Activated B cell treated with CpG ODN at 0.5 μM for 24 hours (primary cell): ENCODE data around the gene LILRB4. TPM values are rescaled to one million over a fixed set of nuclear protein-coding genes. Genes with fewer than 3 reads are reported as not detected.
"Not testable (repeated sequence)": the region's sequence is repeated elsewhere in the genome, so short reads cannot be mapped to it uniquely, and the experiment has no call there.

Source experiments
- ATAC-seq: fragments of 200-7000 bp; cut with Tn5 transposase; one replicate; pipeline ENCODE4 v1.10.0; 2021; ENCODE audit warnings: low read depth, mild to moderate bottlenecking, moderate library complexity
- CTCF ChIA-PET: fragments of 350-600 bp; sonication (Branson Sonifier 250); formaldehyde crosslinking; loops from one replicate; lab custom pipeline; 2021; ENCODE audit warnings: antibody characterized with exemption; lab: Charles Lee
- POLR2A ChIA-PET: fragments of 350-600 bp; sonication (Branson Sonifier 250); formaldehyde crosslinking; loops from one replicate; lab custom pipeline; 2021; ENCODE audit warnings: antibody characterized with exemption; lab: Charles Lee
- DNase-seq: peaks from one replicate; pipeline ENCODE4 v3.0.0; 2022
- H3K27ac Mint-ChIP-seq: one replicate; pipeline ENCODE4 v1.8.0; 2020; ENCODE audit warnings: mixed read lengths
- H3K27me3 Mint-ChIP-seq: one replicate; pipeline ENCODE4 v1.8.0; 2021; ENCODE audit warnings: mixed read lengths
- H3K36me3 Mint-ChIP-seq: one replicate; pipeline ENCODE4 v1.8.0; 2021; ENCODE audit warnings: low read depth, mixed read lengths
- H3K4me1 Mint-ChIP-seq: one replicate; pipeline ENCODE4 v1.8.0; 2021; ENCODE audit warnings: mixed read lengths
- H3K4me3 Mint-ChIP-seq: one replicate; pipeline ENCODE4 v1.8.0; 2020; ENCODE audit warnings: mild to moderate bottlenecking, mixed read lengths
- H3K9me3 Mint-ChIP-seq: one replicate; pipeline ENCODE4 v1.8.0; 2020; ENCODE audit warnings: mixed read lengths
- intact Hi-C: fragments of 100-400 bp; cut with micrococcal nuclease; formaldehyde crosslinking; loops from one replicate; pipeline ENCODE4 v1.15.1; 2024
- total RNA-seq: library from RNA; stranded (reverse); gene quantifications from 2 replicates; pipeline ENCODE4 v1.2.3, GENCODE V29; 2022
- TF ChIP-seq, protein P1 (sequence below): fragments of 200-600 bp; IDR thresholded peaks from one replicate; pipeline ENCODE4 v1.8.0; 2022; ENCODE audit warnings: antibody characterized with exemption, mild to moderate bottlenecking

Gene LILRB4
- total RNA-seq, 1 donor from 2014 or later = 1.4 TPM

GRCh38 chr19:54620464-54620863, 42.3 kb upstream of the LILRB4 start:
- H3K27ac Mint-ChIP-seq = peak overlapping the region; percentile 53
- H3K27me3 Mint-ChIP-seq = no peaks in the 10 kb centered on the region
- ChIA-PET POLR2A (interaction anchor here (0.6 kb wide), 1 partner anchor 157 kb away, joined by 3 read pairs; the partner anchor contains the start of gene LENG9), CTCF (interaction anchor here (1.3 kb wide), 1 partner anchor 27 kb away, joined by 3 read pairs; no protein-coding TSS in a partner anchor)
- H3K36me3 Mint-ChIP-seq = peaks cover 33% of the 10 kb centered on the region
- H3K4me1 Mint-ChIP-seq = peaks cover 83% of the 10 kb centered on the region
- TF ChIP-seq, protein P1, sequence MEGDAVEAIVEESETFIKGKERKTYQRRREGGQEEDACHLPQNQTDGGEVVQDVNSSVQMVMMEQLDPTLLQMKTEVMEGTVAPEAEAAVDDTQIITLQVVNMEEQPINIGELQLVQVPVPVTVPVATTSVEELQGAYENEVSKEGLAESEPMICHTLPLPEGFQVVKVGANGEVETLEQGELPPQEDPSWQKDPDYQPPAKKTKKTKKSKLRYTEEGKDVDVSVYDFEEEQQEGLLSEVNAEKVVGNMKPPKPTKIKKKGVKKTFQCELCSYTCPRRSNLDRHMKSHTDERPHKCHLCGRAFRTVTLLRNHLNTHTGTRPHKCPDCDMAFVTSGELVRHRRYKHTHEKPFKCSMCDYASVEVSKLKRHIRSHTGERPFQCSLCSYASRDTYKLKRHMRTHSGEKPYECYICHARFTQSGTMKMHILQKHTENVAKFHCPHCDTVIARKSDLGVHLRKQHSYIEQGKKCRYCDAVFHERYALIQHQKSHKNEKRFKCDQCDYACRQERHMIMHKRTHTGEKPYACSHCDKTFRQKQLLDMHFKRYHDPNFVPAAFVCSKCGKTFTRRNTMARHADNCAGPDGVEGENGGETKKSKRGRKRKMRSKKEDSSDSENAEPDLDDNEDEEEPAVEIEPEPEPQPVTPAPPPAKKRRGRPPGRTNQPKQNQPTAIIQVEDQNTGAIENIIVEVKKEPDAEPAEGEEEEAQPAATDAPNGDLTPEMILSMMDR = no peak
- intact Hi-C loops = no loop called here
- no peaks in the 10 kb centered on the region for H3K9me3 Mint-ChIP-seq
- peak overlapping the region; percentile 68 for H3K4me3 Mint-ChIP-seq
- ATAC-seq = no peak
- no peak for DNase-seq

- ChIA-PET CTCF (interaction anchor here (1.2 kb wide), 1 partner anchor 30 kb away, joined by 4 read pairs; no protein-coding TSS in a partner anchor), POLR2A (interaction anchor here (0.6 kb wide), 1 partner anchor 407 kb away, joined by 6 read pairs; no protein-coding TSS in a partner anchor)
- peaks cover 84% of the 10 kb centered on the region for H3K4me1 Mint-ChIP-seq
- intact Hi-C loops = no loop called here
- H3K4me3 Mint-ChIP-seq = peak overlapping the region; percentile 78
- no peaks in the 10 kb centered on the region for H3K27me3 Mint-ChIP-seq
- TF ChIP-seq, protein P1 = no peak
- H3K27ac Mint-ChIP-seq = peak overlapping the region; percentile 92
- no peak for DNase-seq
- ATAC-seq = no peak
- H3K36me3 Mint-ChIP-seq = peaks cover 44% of the 10 kb centered on the region
- no peaks in the 10 kb centered on the region for H3K9me3 Mint-ChIP-seq
Measured at GRCh38 chr19:54622431-54622830, 40.4 kb upstream of the LILRB4 start.

GRCh38 chr19:54624234-54624633, 38.6 kb upstream of the LILRB4 start:
- H3K9me3 Mint-ChIP-seq, CTCF ChIA-PET, H3K27me3 Mint-ChIP-seq, DNase-seq, intact Hi-C loops: not testable (repeated sequence)
- Mint-ChIP-seq H3K36me3 (peaks cover 55% of the 10 kb centered on the region), H3K27ac (peak overlapping the region; percentile 92), H3K4me3 (peak overlapping the region; percentile 78), H3K4me1 (peaks cover 92% of the 10 kb centered on the region)
- POLR2A ChIA-PET = interaction anchor here (1.2 kb wide), 1 partner anchor 8 kb away, joined by 4 read pairs; no protein-coding TSS in a partner anchor
- peak; percentile 48 for ATAC-seq

GRCh38 chr19:54624934-54625730, 37.7 kb upstream of the LILRB4 start:
- peak; percentile 53 for DNase-seq
- H3K27me3 Mint-ChIP-seq, H3K9me3 Mint-ChIP-seq, CTCF ChIA-PET: not testable (repeated sequence)
- H3K4me3 Mint-ChIP-seq = peak overlapping the region; percentile 78
- peak overlapping the region; percentile 92 for H3K27ac Mint-ChIP-seq
- H3K4me1 Mint-ChIP-seq = peaks cover 97% of the 10 kb centered on the region
- peak; percentile 85 for ATAC-seq
- H3K36me3 Mint-ChIP-seq = peaks cover 58% of the 10 kb centered on the region
- POLR2A ChIA-PET = interaction anchor here (1.2 kb wide), 1 partner anchor 9 kb away, joined by 4 read pairs; no protein-coding TSS in a partner anchor
- intact Hi-C loops = loop anchor here (1.0 kb wide), 1 partner anchor 8 kb away; no protein-coding TSS in a partner anchor

- no peak for DNase-seq
- no peaks in the 10 kb centered on the region for H3K9me3 Mint-ChIP-seq
- H3K36me3 Mint-ChIP-seq = peaks cover 64% of the 10 kb centered on the region
- peak overlapping the region; percentile 92 for H3K27ac Mint-ChIP-seq
- no peak for ATAC-seq
- CTCF ChIA-PET = no interaction called here
- TF ChIP-seq, protein P1 = no peak
- POLR2A ChIA-PET = interaction anchor here (1.5 to 1.7 kb wide), 2 partner anchors 10 to 421 kb away, joined by 3 to 7 read pairs; no protein-coding TSS in a partner anchor
- peaks cover 98% of the 10 kb centered on the region for H3K4me1 Mint-ChIP-seq
- H3K4me3 Mint-ChIP-seq = no peak overlapping the region
- intact Hi-C loops = no loop called here
- no peaks in the 10 kb centered on the region for H3K27me3 Mint-ChIP-seq
Measured at GRCh38 chr19:54626757-54627156, 36.0 kb upstream of the LILRB4 start.

DNA sequence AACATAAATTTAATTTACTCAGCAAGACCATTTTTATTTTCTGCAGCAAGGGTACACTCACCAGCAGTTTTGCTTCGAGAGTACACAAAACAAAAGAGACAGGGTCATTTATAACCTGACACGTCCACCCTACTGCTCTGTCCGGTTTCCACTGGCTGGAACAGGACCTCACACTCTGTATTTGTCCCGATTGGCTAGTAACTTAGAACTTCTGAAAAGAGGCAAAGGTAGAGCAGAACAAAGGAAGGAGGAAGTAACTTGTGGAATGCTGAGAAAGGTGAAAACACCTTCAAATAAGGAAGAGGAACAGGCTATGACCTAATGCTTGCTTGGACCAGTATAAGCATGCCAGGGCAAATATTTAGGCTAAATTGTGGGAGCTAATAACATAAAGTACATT, 34.9 kb upstream of the LILRB4 start:
- H3K9me3 Mint-ChIP-seq, ATAC-seq, CTCF ChIA-PET, H3K4me3 Mint-ChIP-seq, intact Hi-C loops, DNase-seq, H3K27me3 Mint-ChIP-seq: not testable (repeated sequence)
- Mint-ChIP-seq H3K4me1 (peaks cover 90% of the 10 kb centered on the region), H3K36me3 (peaks cover 70% of the 10 kb centered on the region), H3K27ac (peak overlapping the region; percentile 67)
- POLR2A ChIA-PET = interaction anchor here (0.6 to 1.7 kb wide), 2 partner anchors 12 to 22 kb away, joined by 3 to 7 read pairs; no protein-coding TSS in a partner anchor

DNA sequence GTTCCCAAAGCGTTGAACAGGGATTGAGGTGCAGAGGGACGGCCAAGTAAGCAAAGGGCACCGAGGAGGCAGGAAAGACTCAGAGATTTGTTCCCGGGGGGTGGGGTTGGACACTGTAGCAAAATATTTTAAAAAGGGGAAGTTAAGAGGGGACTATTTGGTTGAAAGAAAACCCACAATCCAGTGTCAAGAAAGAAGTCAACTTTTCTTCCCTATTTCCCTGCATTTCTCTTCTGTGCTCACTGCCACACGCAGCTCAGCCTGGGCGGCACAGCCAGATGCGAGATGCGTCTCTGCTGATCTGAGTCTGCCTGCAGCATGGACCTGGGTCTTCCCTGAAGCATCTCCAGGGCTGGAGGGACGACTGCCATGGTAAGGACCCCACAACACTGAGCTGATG, 32.5 kb upstream of the LILRB4 start, which contains the start of gene LILRB1:
TSS of gene LILRB1 (plus strand) at position 223 of the 400 bp plus-strand sequence. CDS start 590 bp downstream, outside the sequence.
- H3K27ac Mint-ChIP-seq = peak within 1 kb of the TSS; percentile 86
- H3K4me1 Mint-ChIP-seq = peaks cover 68% of the 10 kb centered on the region
- peak within 1 kb of the TSS; percentile 76 for H3K4me3 Mint-ChIP-seq
- intact Hi-C loops, DNase-seq, H3K27me3 Mint-ChIP-seq, H3K9me3 Mint-ChIP-seq, CTCF ChIA-PET: not testable (repeated sequence)
- H3K36me3 Mint-ChIP-seq = peaks cover 84% of the 10 kb centered on the region
- peak; percentile 41 for ATAC-seq
- POLR2A ChIA-PET = interaction anchor here (0.6 to 1.0 kb wide), 3 partner anchors 13 to 37 kb away, joined by 3 to 5 read pairs (median 3); partner anchors contain the start of gene LILRA1
